ENCODE data around the gene PAK6.

- TF ChIP-seq, protein P1, sequence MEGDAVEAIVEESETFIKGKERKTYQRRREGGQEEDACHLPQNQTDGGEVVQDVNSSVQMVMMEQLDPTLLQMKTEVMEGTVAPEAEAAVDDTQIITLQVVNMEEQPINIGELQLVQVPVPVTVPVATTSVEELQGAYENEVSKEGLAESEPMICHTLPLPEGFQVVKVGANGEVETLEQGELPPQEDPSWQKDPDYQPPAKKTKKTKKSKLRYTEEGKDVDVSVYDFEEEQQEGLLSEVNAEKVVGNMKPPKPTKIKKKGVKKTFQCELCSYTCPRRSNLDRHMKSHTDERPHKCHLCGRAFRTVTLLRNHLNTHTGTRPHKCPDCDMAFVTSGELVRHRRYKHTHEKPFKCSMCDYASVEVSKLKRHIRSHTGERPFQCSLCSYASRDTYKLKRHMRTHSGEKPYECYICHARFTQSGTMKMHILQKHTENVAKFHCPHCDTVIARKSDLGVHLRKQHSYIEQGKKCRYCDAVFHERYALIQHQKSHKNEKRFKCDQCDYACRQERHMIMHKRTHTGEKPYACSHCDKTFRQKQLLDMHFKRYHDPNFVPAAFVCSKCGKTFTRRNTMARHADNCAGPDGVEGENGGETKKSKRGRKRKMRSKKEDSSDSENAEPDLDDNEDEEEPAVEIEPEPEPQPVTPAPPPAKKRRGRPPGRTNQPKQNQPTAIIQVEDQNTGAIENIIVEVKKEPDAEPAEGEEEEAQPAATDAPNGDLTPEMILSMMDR (IDR thresholded peaks at IDR 0.05): no peak
- TF ChIP-seq POLR2A (IDR thresholded peaks at IDR 0.05): no peak
Observed at GRCh38 chr15:40265355-40265754, 26.5 kb downstream of the PAK6 start.
